GM18526 (cell line): ENCODE data around the gene PIH1D2.

Experiments used
- POLR2A ChIP-seq: IDR thresholded peaks from 3 replicates; pipeline ENCODE4 v1.6.1; 2011; ENCODE audit not compliant: insufficient read length; ENCODE audit errors: extremely low read depth

Gene PIH1D2

GRCh38 chr11:112085822-112086421, 12.1 kb upstream of the PIH1D2 start:
- TF ChIP-seq POLR2A: no peak

GRCh38 chr11:112082729-112083128, 8.9 kb upstream of the PIH1D2 start:
- TF ChIP-seq POLR2A: no peak

DNA sequence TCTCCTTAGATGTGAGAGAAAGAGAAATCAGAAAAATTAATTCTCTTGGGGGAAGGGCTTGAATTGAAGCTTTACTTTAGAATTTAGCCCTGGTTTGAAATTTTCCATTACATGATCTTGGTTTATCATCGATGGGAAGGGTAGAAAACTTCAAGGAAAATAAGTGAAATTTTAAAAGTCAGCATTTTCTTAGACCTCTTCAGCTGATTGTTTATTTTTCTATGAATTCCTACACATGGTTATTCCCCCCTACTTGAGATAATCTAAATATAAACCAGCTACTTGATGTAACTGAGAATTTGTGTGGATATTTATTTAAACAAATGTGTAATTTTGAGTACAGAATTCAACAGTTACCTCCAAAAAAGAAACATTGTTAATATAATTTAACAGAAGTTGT, 10.9 kb downstream of the PIH1D2 start:
- TF ChIP-seq POLR2A: no peak

DNA sequence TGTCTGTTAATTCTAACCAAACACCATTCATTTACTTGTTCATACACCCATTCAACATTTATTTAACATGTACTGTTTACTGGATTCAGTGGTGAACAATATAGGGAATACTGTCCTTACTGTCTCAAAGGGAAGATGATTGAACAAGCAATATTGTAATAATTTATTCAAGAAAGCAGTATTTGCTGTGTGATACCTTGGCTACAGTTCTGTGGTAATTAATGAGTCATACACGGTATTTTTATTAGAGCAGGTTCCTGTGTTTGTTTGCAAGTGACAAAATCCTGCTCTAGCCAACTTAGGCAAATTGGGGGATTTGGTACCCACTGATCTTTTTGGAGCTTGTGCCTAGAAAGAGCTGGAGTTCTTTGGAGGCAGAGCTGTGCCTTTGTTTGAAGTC, 15.7 kb downstream of the PIH1D2 start:
- no peak for TF ChIP-seq POLR2A

GRCh38 chr11:112057170-112057569, 16.6 kb downstream of the PIH1D2 start:
- no peak for TF ChIP-seq POLR2A

DNA sequence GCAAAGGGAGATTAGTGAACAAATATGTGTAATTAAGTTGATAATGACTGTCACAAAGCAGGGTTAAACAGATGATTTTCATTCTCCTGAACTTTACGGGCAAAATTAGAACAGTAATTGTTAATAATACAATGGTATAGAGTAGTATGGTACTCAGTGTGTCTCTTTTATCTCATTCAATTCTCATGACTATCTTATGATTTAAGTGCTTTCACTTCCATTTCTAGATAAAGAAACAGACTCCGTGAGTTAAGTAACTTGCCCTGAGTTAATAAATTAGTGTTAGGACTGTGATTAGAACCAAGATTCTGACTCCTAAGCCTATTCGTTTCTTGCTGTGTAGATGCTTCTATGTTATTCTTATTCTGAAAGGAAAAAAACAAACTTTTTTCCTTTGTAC, 22.0 kb downstream of the PIH1D2 start:
- TF ChIP-seq POLR2A: no peak

GRCh38 chr11:112050721-112051120, 23.1 kb downstream of the PIH1D2 start:
- TF ChIP-seq POLR2A: no peak

GRCh38 chr11:112049777-112050176, 24.0 kb downstream of the PIH1D2 start:
- TF ChIP-seq POLR2A: no peak

- no peak for TF ChIP-seq POLR2A
Measured at GRCh38 chr11:112044961-112045360, 28.9 kb downstream of the PIH1D2 start.

GRCh38 chr11:112042961-112043304, 30.9 kb downstream of the PIH1D2 start:
- no peak for TF ChIP-seq POLR2A

DNA sequence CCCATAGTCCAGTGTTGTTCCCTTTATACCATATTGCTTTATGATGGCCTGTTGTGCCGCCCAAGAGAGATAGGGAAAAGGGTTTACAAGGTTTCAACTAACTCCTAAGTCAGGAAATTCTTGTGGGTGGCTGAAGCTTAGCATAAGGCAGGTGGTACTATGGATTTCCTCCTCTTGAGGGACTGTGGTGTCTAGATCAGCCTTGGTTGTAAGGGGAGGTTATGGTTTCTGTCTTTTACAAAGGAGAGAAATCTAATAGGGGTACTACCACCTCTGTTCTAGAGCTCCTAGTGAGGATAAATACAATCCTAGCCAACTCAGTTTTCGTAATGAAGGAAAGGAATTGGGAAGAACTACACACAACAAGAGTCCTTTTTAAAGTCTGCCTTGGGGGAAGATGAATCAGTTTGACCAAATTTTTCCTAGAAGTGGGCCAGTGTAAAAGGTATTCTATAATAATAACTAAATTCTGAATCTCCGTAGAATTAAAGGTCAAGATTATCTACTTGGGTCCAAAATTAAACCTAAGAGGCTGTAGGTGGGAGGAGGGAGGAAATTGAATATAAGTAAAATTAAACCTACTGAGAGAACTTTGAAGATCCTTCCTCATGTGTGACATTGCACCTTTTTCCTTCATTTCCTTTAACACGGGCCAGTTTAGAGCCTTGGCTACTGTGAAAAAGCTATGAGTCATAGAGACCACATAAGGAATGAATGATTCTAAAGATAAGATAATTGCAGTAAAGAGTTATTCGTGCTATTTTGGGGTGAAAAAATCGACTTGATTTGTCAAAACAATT, 31.5 kb downstream of the PIH1D2 start:
- TF ChIP-seq POLR2A: no peak

DNA sequence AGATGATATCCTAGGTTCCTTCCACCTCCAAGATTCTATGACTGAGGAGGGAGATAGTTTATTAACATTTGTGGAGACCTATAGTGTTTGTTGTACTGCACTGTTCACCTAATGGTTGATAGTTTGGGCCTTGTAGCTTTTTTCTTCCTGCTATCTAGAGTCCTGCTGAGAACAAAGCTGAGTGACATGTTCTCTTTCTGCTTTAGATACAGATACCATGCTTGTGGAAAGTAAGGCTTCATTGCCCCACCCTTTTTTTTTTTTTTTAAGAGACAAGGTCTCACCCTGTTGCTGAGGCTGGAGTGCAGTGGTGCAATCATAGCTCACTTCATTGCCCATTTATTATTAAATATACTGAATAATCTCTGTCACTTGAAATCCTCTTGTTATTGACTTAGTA, 36.3 kb downstream of the PIH1D2 start:
- TF ChIP-seq POLR2A: no peak

DNA sequence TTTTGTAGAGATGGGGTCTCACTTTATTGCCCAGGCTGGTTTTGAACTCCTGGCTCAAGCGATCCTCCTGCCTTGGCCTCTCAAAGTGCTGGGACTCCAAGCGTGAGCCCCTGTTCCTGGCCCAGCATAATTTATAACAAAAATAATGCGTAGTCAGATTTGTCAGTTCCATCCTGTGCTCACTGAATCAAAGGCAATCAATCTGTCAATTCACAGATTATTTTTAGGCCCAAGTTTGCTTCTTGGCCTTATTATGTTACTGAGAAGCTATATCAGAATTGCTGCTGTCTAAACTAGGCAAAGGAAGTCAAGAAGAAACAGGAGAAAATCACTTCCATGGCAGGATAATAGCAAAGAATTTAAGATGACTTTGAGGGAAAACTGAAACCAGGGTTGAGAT, 39.9 kb downstream of the PIH1D2 start:
- no peak for TF ChIP-seq POLR2A

DNA sequence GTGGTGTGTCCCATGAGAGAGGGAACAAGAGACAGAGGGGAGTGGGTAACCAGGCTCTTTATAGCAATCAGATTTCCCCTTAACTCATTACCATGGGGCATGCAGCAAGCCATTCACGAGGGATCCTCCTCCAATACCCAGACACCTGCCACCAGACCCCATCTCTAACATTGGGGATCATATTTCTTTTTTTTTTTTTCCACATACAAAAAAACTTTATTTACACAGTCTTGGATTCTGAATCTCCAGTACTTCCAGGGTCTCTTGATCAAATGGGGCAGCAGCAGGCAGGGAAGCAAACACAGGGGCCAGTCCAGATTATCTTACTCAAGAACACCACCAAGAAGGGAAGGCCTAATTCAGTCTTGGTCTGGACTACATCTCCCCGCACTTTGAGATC, 44.4 kb downstream of the PIH1D2 start:
- no peak for TF ChIP-seq POLR2A

DNA sequence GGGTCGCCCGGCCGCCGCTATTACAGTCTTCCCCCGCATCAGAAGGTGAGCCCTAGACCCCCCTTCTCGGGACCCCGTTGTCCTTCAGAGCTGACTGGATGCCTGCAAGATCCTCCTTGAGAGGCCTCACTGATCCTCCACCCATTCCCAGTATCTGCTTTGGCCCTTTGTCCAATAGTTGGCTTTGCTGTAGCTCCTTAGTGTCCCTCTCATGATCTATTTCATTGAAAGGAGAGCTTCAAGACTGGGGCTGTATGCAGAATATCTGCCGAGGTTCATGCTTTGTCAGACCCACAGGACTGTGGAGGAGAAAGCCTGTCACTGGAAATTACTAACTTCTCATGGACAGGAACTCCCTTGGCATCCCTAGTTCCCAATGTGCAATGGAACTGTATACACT, 48.1 kb downstream of the PIH1D2 start:
- TF ChIP-seq POLR2A: no peak

DNA sequence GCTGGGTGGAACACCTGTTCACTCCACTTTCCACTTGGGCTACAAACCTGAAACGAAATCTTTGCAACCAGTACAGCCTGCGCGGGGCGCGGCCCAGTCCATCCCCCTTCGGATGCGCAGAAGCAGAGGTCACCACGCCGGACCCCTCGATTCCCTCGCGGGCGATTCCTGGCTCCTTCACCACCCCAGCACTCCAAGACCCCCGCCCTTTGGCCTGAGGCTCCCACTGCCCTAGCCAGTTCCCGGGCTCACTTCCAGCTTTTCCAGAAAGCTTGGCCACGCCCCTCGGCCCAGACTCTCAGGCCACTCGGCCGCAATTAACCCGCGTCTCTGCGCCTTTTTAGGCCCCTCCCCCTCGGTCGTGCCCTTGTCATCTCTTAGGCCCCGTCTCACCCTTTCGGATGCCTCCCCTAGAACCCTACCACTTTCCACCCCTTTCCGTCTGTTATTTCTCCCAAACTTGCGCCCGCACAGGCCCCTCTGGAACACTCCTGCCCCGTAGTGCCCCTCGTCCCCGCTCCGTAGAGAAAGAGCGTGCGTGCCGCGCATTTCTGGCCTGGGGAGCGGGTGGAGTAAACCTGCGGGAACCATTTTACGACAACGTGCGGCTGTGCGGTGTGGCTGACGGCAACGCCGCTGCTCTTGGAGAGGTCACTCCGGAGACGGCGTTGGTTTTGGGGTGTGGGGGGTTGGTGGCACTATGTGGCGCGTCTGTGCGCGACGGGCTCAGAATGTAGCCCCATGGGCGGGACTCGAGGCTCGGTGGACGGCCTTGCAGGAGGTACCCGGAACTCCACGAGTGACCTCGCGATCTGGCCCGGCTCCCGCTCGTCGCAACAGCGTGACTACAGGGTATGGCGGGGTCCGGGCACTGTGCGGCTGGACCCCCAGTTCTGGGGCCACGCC, 48.8 kb downstream of the PIH1D2 start, which contains the start of gene DLAT:
TSS of gene DLAT (plus strand) at position 636 of the 906 bp plus-strand sequence. CDS start at position 701, 65 bp downstream.
- peak; percentile 83 for TF ChIP-seq POLR2A
